Stimulated activated CD4-positive, alpha-beta T cell treated with anti-CD3 and anti-CD28 coated beads, Interleukin-2, amount 100 ng/mL, for 4 hours (primary cell): Measurements from ENCODE around the gene AFF4.

Experiments used
- DNase-seq: peaks from one replicate; pipeline ENCODE4 v3.0.0-alpha.2; 2020; ENCODE audit warnings: low read depth

AFF4 gene

DNA sequence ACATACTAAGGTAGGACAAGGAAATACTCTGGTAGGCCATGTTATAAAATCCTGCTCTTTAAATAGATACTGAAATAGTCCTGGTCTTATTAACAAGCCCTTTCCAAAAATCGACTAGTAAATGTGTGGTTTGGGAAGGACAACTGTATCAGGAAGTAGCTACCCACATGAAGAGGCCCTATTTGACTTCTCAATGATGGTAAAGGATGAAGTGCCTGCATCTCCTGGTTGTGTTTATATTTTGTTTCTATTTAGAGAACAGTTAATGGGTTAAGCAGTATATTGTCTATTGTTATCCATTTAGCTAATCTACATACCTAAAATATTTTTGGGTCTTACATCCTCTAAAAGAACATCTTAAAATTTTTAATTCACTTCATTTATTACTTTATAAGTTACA lies 109.6 kb downstream of the AFF4 start:
- no peak for DNase-seq

DNA sequence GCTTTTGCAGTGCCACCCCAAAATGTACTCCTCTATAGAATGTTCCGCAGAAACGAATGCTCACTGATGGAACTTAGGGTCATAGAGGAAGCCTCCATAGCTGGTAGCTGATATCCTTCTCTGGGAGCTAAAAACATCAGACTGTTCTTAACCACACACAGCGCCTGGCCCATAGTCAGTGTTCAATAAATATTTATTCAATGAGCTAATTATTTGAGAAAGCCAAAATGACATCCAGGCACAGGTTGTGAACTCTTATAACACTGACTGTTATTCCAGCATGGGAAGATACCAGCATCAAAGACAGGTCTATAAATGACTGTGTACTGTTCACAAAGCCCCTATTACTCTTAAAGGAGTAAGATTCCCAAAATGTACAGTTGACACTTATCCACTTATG lies 110.1 kb downstream of the AFF4 start:
- no peak for DNase-seq

- no peak for DNase-seq
Observed at GRCh38 chr5:132850066-132850465, 113.4 kb downstream of the AFF4 start.

DNA sequence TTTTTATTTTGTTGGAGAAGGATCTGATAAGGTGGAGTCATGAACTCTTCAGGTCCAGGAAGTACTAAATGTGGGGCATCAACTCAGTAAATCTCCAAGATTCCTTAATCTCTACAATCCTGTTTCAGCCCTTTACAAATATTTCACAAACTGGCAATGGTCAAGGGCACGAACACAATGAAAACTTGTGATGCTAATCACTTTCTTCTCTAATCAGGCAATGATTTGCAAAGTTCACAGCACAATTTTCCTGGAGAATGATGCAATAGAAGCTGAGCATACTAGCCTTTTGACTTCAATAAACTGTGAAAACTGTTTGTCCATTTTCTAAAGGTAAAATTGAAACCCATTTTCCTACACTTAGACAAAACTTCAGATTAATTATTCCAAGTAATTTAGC lies 114.1 kb downstream of the AFF4 start:
- DNase-seq: no peak

- DNase-seq: no peak
Observed at GRCh38 chr5:132848270-132848669, 115.2 kb downstream of the AFF4 start.

GRCh38 chr5:132841305-132841704 lies 122.1 kb downstream of the AFF4 start:
- DNase-seq: no peak

- no peak for DNase-seq
Observed at GRCh38 chr5:132840896-132841295, 122.5 kb downstream of the AFF4 start.

DNA sequence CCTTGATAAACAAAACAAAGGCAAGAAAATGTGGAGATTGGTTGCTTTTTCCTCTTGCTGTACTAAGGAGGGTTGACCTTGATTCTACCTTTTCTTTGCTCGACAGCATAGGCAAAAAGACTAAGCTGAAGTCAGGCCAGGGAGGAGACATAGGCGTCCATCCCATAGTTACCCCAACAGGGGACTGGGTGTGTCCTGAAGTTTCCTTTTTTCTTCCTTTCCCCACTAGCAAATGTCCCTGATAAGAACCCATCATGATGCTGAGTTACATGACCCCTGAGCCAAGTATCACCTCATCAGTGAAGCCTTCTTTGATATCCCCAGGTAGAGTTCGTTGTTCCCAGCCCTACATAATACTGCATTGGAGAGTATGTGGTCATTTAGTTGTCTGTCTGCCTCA lies 123.1 kb downstream of the AFF4 start:
- no peak for DNase-seq

DNA sequence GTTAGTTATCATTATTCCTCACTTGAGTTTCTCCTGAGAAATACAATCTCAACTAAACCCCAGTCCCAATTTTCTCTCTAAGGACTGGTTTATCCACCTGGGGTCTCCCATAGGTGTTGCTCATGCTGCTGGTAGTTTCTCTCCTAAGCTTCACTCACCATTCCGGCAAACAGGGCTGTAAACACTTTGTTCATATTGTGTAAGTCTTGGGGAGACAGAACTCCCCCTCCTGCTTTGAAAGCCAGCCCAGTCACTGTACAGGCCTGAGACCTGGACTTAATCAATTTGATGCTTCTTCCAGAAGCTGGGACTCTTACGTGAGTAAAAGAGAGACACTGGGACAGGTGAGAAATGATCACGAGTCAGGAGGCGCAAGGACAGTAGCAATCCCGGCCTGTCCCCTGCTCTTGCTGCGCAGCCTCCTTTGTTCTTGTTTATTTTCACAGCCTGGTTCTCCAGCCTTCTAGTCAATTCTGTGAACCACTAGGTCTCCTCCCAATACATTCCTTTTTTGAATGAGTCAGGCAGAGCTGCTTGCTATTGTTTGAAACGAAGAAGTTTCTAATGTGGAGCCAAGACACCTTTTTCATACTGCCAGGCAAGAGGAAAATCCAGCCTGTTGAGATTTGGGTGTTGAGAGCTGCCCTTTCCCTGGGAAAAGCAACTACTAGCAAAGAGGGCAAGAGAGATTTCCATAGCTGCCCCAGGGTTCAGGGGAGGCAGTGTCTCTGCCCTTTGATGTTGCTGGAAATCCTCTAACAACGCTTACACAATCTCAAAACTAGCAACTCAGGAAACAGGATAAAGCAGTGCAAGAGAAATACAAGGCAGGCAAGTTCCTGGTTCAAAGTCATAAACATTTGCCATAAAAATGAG lies 123.8 kb downstream of the AFF4 start:
- no peak for DNase-seq

GRCh38 chr5:132838516-132839282 lies 124.7 kb downstream of the AFF4 start:
- DNase-seq: no peak

DNA sequence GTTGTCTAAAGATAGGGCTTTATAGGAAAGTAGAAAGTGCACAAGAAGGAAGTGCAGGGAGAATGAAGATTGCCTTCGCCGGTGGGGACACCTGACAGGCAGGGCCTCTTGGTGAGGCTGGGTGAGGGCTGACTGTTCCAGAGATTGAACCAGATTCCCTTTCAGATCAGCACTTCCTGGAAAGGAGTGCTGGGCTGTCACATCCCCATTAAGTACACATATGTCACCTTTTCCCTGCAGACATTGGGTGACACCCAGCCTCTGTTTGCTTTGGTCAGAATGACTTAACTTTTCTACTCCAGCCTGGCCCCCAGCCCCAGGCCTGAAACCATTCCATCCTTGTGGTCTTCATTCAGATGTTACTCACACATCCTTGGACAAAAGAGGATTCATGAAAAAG lies 125.6 kb downstream of the AFF4 start:
- DNase-seq: no peak

DNA sequence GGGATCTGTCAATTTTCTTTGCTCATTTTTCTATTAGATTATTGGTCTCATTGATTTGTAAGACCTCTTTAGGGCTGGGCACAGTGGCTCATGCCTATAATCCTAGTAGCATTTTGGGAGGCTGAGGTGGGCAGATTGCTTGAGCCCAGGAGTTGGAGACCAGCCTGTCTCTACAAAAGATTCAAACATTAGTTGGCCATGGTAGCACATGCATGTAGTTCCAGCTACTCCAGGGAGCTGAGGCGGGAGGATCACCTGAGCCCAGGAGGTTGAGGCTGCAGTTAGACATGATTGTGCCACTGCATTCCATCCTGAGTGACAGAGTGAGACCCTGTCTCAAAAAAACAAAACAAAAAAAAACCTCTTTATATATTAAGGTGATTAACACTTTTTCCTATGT lies 126.6 kb downstream of the AFF4 start:
- DNase-seq: no peak

- no peak for DNase-seq
Observed at GRCh38 chr5:132834057-132834456, 129.4 kb downstream of the AFF4 start.

DNA sequence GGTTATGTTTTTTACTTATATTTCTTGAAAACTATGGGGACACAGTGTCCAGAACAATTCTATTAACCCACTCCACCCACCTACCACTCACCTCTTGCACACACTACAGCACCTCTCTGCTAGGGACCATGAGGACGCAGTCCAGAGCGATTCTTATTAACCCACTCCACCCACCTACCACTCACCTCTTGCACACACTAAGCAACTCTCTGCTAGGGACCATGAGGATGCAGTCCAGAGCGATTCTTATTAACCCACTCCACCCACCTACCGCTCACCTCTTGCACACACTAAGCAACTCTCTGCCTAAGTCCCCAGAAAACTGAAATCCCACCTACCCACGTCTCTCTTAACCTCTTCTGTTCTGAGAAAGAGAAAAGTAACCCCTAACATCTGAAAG lies 130.8 kb downstream of the AFF4 start:
- no peak for DNase-seq

DNA sequence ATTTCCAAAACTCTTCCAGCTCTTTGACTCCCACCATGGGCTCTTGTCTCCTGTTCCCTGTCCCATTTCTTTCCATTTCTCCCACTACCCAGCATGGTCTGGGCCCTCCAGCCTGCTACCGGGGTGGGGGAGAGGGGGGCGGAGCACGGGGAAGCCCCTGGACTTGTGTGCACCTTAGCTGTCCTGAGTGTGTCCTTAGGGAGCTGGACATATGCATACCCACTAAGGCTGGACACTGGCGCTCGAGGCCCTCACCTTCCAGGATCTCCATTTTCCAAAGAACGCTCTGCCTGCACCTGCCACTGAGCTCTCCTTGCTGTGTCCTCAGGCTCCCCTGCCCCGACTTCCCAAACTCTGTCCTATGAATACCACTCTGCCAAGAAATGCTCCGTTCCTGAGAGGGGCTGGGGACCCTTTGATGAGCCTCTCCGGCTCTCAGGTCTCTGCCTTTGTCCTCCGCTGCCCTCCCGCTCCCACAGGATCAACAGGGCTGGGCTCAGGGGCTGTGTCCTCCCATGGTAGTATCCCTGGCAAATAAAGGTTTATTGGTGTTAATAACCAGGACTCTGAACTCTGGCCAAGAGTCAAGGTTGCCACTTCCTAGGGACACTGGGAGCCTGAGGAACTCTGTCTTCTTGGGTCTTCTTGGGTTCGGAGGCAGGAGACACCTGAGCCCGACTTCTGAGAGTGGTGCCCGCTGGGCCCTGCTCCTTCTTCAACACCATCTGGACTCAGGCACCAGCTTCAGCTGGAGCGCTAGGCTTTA lies 132.2 kb downstream of the AFF4 start:
- DNase-seq: no peak

DNA sequence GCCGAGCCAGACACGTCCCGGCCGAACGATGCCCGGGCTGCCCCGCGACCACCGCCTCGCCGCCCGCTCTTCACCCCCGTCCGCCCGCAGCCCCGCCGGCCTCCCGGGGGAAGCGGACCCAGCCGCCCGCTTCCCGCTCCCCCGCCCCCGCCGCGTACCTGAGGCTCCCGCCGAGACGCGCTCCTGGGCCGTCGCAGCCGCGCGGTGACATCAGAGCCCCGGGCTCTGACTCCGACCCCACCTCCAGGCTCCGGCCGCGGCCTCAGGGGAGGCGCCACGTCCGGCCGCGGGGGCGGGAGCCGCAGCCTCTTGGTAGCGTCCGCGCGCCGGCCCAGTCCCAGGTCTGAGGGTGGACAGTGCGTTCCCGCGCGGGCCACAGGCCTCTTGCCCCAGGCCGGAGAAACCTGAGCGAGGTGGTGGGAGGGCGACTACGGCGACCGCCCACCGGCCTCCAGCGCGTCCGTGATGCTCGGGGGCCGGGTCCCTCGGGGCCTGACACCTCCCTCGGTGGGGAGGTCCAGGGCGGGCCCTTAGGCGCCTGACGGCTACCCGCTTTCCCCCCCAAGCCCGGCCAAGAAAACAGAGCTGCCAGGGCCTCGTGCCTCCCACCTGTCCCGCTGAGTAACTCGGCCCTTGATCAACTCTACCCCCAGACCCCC lies 132.9 kb downstream of the AFF4 start, which contains the start of gene SHROOM1:
Gene SHROOM1 (minus strand): TSS at position 212 of the 659 bp plus-strand sequence. CDS start 4,507 bp downstream, outside the sequence.
- DNase-seq: no peak

GRCh38 chr5:132829742-132830435 lies 133.5 kb downstream of the AFF4 start:
- peak; percentile 51 for DNase-seq

- no peak for DNase-seq
Observed at GRCh38 chr5:132828846-132829494, 134.5 kb downstream of the AFF4 start.

GRCh38 chr5:132827943-132828673 lies 135.3 kb downstream of the AFF4 start:
- no peak for DNase-seq
